ENCODE measurements around the gene IGF2BP2.

DNA sequence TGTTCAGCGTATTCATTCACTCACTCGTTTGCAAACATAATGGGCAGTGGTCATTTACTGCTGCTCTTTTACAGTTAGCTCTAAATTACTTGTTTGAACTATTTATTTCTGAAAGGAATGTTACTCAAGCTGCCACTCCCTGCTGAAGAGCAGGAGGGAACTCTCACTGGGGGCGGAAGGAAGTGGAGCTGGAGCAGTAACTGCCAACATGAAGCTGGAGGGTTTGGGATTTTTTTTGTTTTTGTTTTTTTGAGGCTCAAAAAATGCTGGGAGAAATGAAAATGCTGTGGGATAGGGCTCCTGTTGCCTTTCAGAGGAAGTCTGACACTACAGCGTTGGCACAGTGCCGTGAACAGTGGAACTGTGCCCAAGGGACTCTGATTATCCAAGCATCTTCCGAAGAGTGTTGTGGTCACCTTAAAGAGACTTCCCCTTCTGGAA, 194.6 kb downstream of the IGF2BP2 start:
- TF ChIP-seq, protein P1, sequence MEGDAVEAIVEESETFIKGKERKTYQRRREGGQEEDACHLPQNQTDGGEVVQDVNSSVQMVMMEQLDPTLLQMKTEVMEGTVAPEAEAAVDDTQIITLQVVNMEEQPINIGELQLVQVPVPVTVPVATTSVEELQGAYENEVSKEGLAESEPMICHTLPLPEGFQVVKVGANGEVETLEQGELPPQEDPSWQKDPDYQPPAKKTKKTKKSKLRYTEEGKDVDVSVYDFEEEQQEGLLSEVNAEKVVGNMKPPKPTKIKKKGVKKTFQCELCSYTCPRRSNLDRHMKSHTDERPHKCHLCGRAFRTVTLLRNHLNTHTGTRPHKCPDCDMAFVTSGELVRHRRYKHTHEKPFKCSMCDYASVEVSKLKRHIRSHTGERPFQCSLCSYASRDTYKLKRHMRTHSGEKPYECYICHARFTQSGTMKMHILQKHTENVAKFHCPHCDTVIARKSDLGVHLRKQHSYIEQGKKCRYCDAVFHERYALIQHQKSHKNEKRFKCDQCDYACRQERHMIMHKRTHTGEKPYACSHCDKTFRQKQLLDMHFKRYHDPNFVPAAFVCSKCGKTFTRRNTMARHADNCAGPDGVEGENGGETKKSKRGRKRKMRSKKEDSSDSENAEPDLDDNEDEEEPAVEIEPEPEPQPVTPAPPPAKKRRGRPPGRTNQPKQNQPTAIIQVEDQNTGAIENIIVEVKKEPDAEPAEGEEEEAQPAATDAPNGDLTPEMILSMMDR (IDR thresholded peaks at IDR 0.05; ENCODE audit: low read depth, low read length) = no peak
- TF ChIP-seq POLR2A (IDR thresholded peaks at IDR 0.05; ENCODE audit: extremely low read depth, insufficient read length) (no peak), MYC (IDR thresholded peaks at IDR 0.05; ENCODE audit: low read depth, low read length) (no peak)
